M059J (cell line): ENCODE data around the gene KIN. TPM values are rescaled to one million over a fixed set of nuclear protein-coding genes. Genes with fewer than 3 reads are reported as not detected.

ENCODE experiments used
- total RNA-seq: library from RNA; depleted of rRNA; stranded (reverse); fragments of >200 nt; shearing (Covaris generic); gene quantifications from 2 replicates; pipeline ENCODE4 v1.2.3, GENCODE V29; 2014; rRNA removed

Gene KIN
- total RNA-seq, 1 experiment from 2014 or later = 14.4 TPM

Other genes starting within 250 kb of the KIN start
- 0.64 and 2.1 TPM in 2 replicates for gene ITIH5, start 121.0 kb downstream of the KIN start, total RNA-seq
- not detected in 2 replicates for gene ITIH2, start 84.7 kb downstream of the KIN start, total RNA-seq
- 258 and 346 TPM in 2 replicates for gene ATP5F1C, start 184 bp upstream of the KIN start, total RNA-seq
- 0.79 and 2.1 TPM in 2 replicates for gene TAF3, start 30.5 kb upstream of the KIN start, total RNA-seq